K562 (cell line): Measurements from ENCODE around the gene DCAF6. TPM values are rescaled to one million over a fixed set of nuclear protein-coding genes. Genes with fewer than 3 reads are reported as not detected.

Experiments used
- ATAC-seq: fragments of 200-7000 bp; cut with Tn5 transposase; 3 replicates; pipeline ENCODE4 v1.9.1; 2020; ENCODE audit warnings: moderate library complexity
- BruUV-seq: library from RNA; stranded (reverse); fragments of 400-500 nt; replicated peaks from 2 replicates; lab custom pipeline; 2021; lab: Mats Ljungman, UMichigan
- CTCF ChIA-PET: fragments of 300-600 bp; formaldehyde crosslinking; extraction: SDS; loops from one replicate; lab custom pipeline; 2021; ENCODE audit warnings: low intra/inter-chr PET ratio; lab: Yijun Ruan, JAX
- POLR2A ChIA-PET: fragments of 300-600, 350-650 bp; sonication (Branson Sonifier 250); formaldehyde crosslinking; extraction: SDS; loops from one replicate; lab custom pipeline; 2021; ENCODE audit warnings: antibody characterized with exemption, inconsistent platforms; lab: Yijun Ruan, JAX
- DNase-seq, 4 experiments: peaks; one replicate each; pipeline versions ENCODE4 v3.0.0 to v3.0.0-alpha.2; 2011 to 2018; ENCODE audit warnings: low spot score in 3 of 4, mixed read lengths in 3 of 4; ENCODE audit errors: extremely low read depth in 1 of 4
- FAIRE-seq: peaks from 2 replicates; lab custom pipeline; 2011; peaks lifted over from hg19 to GRCh38; lab: Jason Lieb, UNC
- H2AFZ ChIP-seq: 2 replicates; pipeline ENCODE4 v1.6.0; 2011; ENCODE audit warnings: low read depth, low read length, control low read depth, inconsistent platforms
- H3K27ac ChIP-seq: fragments of 200-600 bp; 3 replicates; pipeline ENCODE4 v1.8.0; 2011; ENCODE audit warnings: low read depth, mild to moderate bottlenecking, control low read depth, inconsistent platforms, low read length, moderate library complexity, mixed read lengths; ENCODE audit errors: extremely low read depth
- H3K27me3 ChIP-seq, 2 experiments: fragments of 300-600 bp in 1 of 2; 2 replicates in 1 of 2; 3 replicates in 1 of 2; pipeline versions ENCODE4 v1.6.0 to v1.8.0; 2011; ENCODE audit warnings: inconsistent platforms in 2 of 2, low read length in 2 of 2, mild to moderate bottlenecking in 1 of 2, mixed read lengths in 1 of 2, moderate library complexity in 1 of 2; ENCODE audit not compliant: control insufficient read depth in 2 of 2, insufficient read depth in 2 of 2
- H3K36me3 ChIP-seq: fragments of 300-600 bp; 3 replicates; pipeline ENCODE4 v1.8.0; 2011; ENCODE audit warnings: mild to moderate bottlenecking, low read length, inconsistent platforms; ENCODE audit not compliant: control insufficient read depth, insufficient read depth
- H3K4me1 ChIP-seq, 2 experiments: fragments of 200-600 bp in 1 of 2; replicated peaks in 1 of 2; 2 replicates in 1 of 2; 3 replicates in 1 of 2; pipeline versions ENCODE4 v1.5.1 to v1.8.0; 2011; ENCODE audit warnings: inconsistent platforms in 2 of 2, low read length in 2 of 2, mild to moderate bottlenecking in 1 of 2, mixed read lengths in 1 of 2, moderate library complexity in 1 of 2; ENCODE audit not compliant: control insufficient read depth in 2 of 2, insufficient read depth in 2 of 2
- H3K4me2 ChIP-seq: 2 replicates; pipeline ENCODE4 v1.6.1; 2011; ENCODE audit warnings: low read length, control low read depth, inconsistent platforms, mixed read lengths; ENCODE audit not compliant: insufficient read depth
- H3K4me3 ChIP-seq: fragments of 200-600 bp; sonication (generic), shearing (Covaris generic); 2 replicates; pipeline ENCODE4 v1.5.1; 2016; ENCODE audit warnings: control low read depth, inconsistent platforms
- H3K79me2 ChIP-seq: fragments of 200-600 bp; 3 replicates; pipeline ENCODE4 v1.8.0; 2011; ENCODE audit warnings: low read length, inconsistent platforms; ENCODE audit not compliant: control insufficient read depth, insufficient read depth
- H3K9ac ChIP-seq, 2 experiments: 2 replicates each; pipeline versions ENCODE4 v1.6.0 to v1.6.1; 2011; ENCODE audit warnings: low read depth in 2 of 2, low read length in 2 of 2, control low read depth in 1 of 2, inconsistent platforms in 1 of 2, mild to moderate bottlenecking in 1 of 2, mixed read lengths in 1 of 2; ENCODE audit not compliant: insufficient read depth in 1 of 2
- H3K9me1 ChIP-seq: one replicate; pipeline ENCODE4 v1.6.0; 2011; ENCODE audit warnings: inconsistent platforms, mild to moderate bottlenecking, low read length, moderate library complexity; ENCODE audit not compliant: control insufficient read depth, insufficient read depth
- H3K9me3 ChIP-seq: replicated peaks from 2 replicates; pipeline ENCODE4 v1.5.1; 2011; ENCODE audit warnings: low read depth, low read length, inconsistent platforms; ENCODE audit not compliant: control insufficient read depth, insufficient read depth
- H4K20me1 ChIP-seq: replicated peaks from 2 replicates; pipeline ENCODE4 v1.6.1; 2011; ENCODE audit warnings: low read length, inconsistent platforms, mixed read lengths; ENCODE audit not compliant: control insufficient read depth, insufficient read depth
- BRF1 ChIP-seq: IDR thresholded peaks from 3 replicates; pipeline ENCODE4 v1.6.1; 2011; ENCODE audit warnings: borderline replicate concordance, mild to moderate bottlenecking; ENCODE audit not compliant: insufficient read length; ENCODE audit errors: extremely low read depth
- ZNF217 ChIP-seq: sonication (generic); formaldehyde crosslinking; IDR thresholded peaks from 2 replicates; pipeline ENCODE4 v1.8.0; 2022; ENCODE audit warnings: mild to moderate bottlenecking, missing genetic modification reagents
- ZNF561 ChIP-seq: fragments of 450-650 bp; formaldehyde crosslinking; conservative IDR thresholded peaks from 2 replicates; pipeline ENCODE4 v1.4.0; 2020; ENCODE audit warnings: mild to moderate bottlenecking, moderate library complexity
- WGBS: fragments of 100-300 bp; shearing (Covaris generic); methylation state at CpG from one replicate; pipeline ENCODE4 v1.1.6; 2016; ENCODE audit warnings: low coverage, mixed read lengths; ENCODE audit not compliant: insufficient coverage; ENCODE audit errors: missing lambda C conversion rate; 5-methylcytosine and 5-hydroxymethylcytosine counted together
- in situ Hi-C: fragments of 300-500 bp; cut with MboI; formaldehyde crosslinking; loops from 4 replicates; pipeline ENCODE4 v1.15.0; 2018; ENCODE audit warnings: inconsistent platforms, mixed read lengths
- intact Hi-C: fragments of 100-400 bp; cut with micrococcal nuclease; formaldehyde crosslinking; loops from 2 replicates; pipeline ENCODE4 v1.14.2; 2022
- polyA plus RNA-seq, 8 experiments: library from polyadenylated mRNA; depleted of rRNA in 4 of 8; stranded (reverse) in 5 of 8; unstranded in 3 of 8; fragments of >200 nt; fragmentation: Nextera tagmentation in 2 of 8; fragmentation: Illumina TruSeq in 1 of 8; extraction: Ambion mirVana in 2 of 8; extraction: Trizol in 1 of 8; gene quantifications; 2 replicates each; pipeline versions ENCODE4 v1.2.1 to v1.2.3, GENCODE V29; 2011 to 2014; ENCODE audit warnings: inconsistent platforms in 1 of 8, missing spikeins in 1 of 8
- total RNA-seq, 7 experiments: library from RNA; depleted of rRNA in 6 of 7; stranded (reverse); fragments of >200 nt in 6 of 7; fragmentation: Illumina TruSeq in 2 of 7; extraction: Trizol in 2 of 7; gene quantifications; 2 replicates each; pipeline versions ENCODE4 v1.2.1 to v1.2.3, GENCODE V29; 2011 to 2021; ENCODE audit warnings: low replicate concordance in 1 of 7
- TF ChIP-seq, protein P1 (sequence below): conservative IDR thresholded peaks from 2 replicates; pipeline ENCODE4 v1.6.1; 2011; ENCODE audit warnings: low read depth, mild to moderate bottlenecking, low read length; ENCODE audit not compliant: control insufficient read depth
- TF ChIP-seq, protein P2 (sequence below): fragments of 450-650 bp; IDR thresholded peaks from 2 replicates; pipeline ENCODE4 v1.6.1; 2016; ENCODE audit warnings: antibody characterized with exemption
- TF ChIP-seq, protein P3 (sequence below): fragments of 450-650 bp; formaldehyde crosslinking; IDR thresholded peaks from 2 replicates; pipeline ENCODE4 v1.4.0; 2020; ENCODE audit warnings: mild to moderate bottlenecking, moderate library complexity

The DCAF6 gene
- total and polyA plus RNA-seq, 9 of the 15 experiments (the other 6 are each of a cell fraction or from before 2014, with no cell fraction given), result 19.1 to 102 (median 46.3) TPM

DNA sequence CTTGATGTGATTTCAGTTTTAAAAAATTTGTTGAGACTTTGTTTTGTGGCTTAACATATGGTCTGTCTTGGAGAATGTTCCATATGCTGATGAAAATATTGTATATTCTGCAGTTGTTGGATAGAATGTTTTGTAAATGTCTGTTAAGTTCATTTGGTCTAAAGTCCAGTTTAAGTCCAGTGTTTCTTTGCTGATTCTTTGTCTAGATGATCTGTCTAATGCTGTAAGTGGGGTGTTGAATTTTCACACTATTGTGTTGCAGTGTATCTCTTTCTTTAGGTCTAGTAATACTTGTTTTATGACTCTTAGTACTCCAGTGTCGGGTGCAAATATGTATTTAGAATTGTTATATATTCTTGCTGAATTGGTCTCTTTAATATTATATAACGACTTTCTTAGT is 11.2 kb downstream of the DCAF6 start:
- 49% methylated on average over 2 of the region's 2 CpGs for WGBS
- intact Hi-C loops, result no loop called here

More for the DNA sequence above, 11.2 kb downstream of the DCAF6 start:
- in situ Hi-C loops, result no loop called here
- DNase-seq, result no peak
- Histone ChIP-seq H3K27ac (no peak overlapping the region; the same call in 2 of the 3 replicates), H3K36me3 (peaks cover 33% of the 10 kb centered on the region), H2AFZ (no peak overlapping the region)
- CTCF ChIA-PET, result no interaction called here
- TF ChIP-seq BRF1 (no peak), ZNF217 (no peak), ZNF561 (no peak)
- TF ChIP-seq, protein P1, sequence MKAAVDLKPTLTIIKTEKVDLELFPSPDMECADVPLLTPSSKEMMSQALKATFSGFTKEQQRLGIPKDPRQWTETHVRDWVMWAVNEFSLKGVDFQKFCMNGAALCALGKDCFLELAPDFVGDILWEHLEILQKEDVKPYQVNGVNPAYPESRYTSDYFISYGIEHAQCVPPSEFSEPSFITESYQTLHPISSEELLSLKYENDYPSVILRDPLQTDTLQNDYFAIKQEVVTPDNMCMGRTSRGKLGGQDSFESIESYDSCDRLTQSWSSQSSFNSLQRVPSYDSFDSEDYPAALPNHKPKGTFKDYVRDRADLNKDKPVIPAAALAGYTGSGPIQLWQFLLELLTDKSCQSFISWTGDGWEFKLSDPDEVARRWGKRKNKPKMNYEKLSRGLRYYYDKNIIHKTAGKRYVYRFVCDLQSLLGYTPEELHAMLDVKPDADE, result no peak
- TF ChIP-seq, protein P2, sequence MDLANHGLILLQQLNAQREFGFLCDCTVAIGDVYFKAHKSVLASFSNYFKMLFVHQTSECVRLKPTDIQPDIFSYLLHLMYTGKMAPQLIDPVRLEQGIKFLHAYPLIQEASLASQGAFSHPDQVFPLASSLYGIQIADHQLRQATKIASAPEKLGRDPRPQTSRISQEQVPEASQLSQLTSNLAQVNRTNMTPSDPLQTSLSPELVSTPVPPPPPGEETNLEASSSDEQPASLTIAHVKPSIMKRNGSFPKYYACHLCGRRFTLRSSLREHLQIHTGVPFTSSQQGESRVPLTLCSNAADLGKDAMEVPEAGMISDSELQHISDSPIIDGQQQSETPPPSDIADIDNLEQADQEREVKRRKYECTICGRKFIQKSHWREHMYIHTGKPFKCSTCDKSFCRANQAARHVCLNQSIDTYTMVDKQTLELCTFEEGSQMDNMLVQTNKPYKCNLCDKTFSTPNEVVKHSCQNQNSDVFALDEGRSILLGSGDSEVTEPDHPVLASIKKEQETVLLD, result no peak
- TF ChIP-seq, protein P3, sequence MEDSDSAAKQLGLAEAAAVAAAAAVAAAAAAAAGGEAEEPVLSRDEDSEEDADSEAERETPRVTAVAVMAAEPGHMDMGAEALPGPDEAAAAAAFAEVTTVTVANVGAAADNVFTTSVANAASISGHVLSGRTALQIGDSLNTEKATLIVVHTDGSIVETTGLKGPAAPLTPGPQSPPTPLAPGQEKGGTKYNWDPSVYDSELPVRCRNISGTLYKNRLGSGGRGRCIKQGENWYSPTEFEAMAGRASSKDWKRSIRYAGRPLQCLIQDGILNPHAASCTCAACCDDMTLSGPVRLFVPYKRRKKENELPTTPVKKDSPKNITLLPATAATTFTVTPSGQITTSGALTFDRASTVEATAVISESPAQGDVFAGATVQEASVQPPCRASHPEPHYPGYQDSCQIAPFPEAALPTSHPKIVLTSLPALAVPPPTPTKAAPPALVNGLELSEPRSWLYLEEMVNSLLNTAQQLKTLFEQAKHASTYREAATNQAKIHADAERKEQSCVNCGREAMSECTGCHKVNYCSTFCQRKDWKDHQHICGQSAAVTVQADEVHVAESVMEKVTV (CRISPR knock-in tag), result no peak
- TF ChIP-seq, all 486 proteins: peak for 0
- ATAC-seq (0 out of 3 replicates have a peak, but pooled peaks have one; percentile 13), FAIRE-seq (no peak)
- peaks cover 3% of the 10 kb centered on the region; the same call in 1 of the 2 replicates for H3K9me3 ChIP-seq
- POLR2A ChIA-PET, result no interaction called here
- no peaks in the 10 kb centered on the region for H4K20me1 ChIP-seq
- H3K27me3 ChIP-seq, result no peaks in the 10 kb centered on the region
- no peaks in the 10 kb centered on the region for H3K9me1 ChIP-seq
- peaks cover 94% of the 10 kb centered on the region for H3K79me2 ChIP-seq
- BruUV-seq, result no TSS peak
- H3K4me1 ChIP-seq, result peaks cover 0 to 6% of the 10 kb centered on the region in 2 experiments; a peak in 1 of 5 replicates
- H3K4me3 ChIP-seq, result no peak overlapping the region
- no peak overlapping the region for H3K4me2 ChIP-seq
- H3K9ac ChIP-seq, result no peak overlapping the region
